GM18505 (cell line): ENCODE results near the gene MAFB.

Experiments used
- ATAC-seq: cut with Tn5 transposase; IDR thresholded peaks from one replicate; pipeline ENCODE4 v1.9.1; 2021; ENCODE audit not compliant: unreplicated experiment
- POLR2A ChIP-seq: IDR thresholded peaks from 4 replicates; pipeline ENCODE4 v1.6.1; 2011; ENCODE audit warnings: borderline replicate concordance; ENCODE audit not compliant: insufficient read depth, insufficient read length; ENCODE audit errors: extremely low read depth

Gene MAFB

DNA sequence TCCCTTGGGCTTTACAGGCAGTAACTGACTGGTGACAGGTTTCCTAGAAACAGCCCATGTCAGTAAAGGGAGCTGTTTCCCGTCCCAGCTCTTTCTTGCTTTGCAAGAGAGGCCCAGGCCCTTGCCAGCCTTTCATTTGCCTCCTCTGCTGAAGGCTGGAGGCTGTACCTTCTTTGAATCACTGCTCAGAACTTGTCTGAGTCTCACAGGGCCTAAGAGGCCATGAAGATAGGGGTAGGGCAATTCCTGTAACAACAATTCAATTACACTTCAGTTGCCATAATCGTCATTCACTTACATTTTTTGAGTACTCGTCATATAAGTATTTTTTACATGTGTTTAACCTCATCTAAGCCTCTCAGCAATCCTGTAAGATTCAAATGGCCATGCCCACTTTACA is 25.9 kb upstream of the MAFB start:
- no peak for TF ChIP-seq POLR2A
- no peak for ATAC-seq

DNA sequence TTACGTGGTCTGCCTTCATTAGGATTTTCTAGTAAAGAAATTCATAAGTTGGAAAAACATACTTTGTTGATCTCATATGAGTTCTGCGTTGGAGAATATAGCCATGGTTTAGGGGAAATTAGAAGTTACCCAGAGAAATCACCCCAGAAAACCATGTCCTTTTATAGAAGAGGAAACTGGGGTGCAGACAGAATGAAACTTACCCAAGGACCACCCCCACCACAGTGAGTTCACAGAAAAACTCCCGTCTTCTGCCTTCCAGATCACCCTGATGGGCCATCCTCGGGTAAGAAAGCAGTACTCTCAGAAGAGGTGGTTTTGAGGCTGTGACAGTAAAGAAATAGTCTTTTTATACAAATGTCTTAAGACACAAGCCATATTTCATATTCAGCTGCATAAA is 25.1 kb upstream of the MAFB start:
- ATAC-seq = no peak
- TF ChIP-seq POLR2A = no peak

DNA sequence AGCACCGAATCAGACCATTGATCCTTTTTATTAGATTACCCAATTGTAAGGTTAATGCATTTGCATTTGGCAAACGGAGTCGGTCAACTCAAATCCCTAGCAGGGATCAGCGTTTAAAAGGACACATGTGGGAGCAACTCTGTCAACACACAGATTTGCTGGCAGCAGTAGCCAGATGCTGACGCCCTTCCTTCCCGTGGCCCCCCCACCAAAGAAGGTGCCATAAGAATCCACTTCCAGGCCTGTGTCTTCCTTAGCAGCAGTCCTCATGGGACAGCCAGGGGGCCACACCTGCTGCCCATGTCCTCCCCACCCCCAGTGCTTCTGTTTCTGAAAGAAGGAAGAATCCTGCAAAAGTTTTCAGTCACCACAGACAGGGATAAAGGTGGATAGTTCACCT is 24.5 kb upstream of the MAFB start:
- ATAC-seq = no peak
- TF ChIP-seq POLR2A = no peak

DNA sequence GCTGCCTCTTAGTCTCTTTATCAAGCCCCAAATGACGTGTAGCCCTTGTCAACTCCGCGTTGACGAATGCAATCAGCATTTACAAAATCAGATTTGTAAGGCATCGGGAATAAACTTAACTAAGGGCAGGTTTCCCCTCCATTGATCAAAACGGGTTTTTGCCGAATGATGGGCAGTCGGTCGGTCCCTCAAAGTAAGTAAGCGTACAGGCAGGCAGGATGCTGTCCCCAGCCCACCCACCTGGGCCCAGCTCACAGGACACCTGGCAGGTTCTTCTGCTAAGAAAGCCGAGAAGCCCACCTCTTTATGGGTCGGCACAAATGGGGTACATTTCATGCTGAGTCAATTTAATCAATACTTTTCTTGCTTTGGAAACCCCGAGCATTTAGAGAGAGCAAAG is 22.0 kb upstream of the MAFB start:
- ATAC-seq = no peak

DNA sequence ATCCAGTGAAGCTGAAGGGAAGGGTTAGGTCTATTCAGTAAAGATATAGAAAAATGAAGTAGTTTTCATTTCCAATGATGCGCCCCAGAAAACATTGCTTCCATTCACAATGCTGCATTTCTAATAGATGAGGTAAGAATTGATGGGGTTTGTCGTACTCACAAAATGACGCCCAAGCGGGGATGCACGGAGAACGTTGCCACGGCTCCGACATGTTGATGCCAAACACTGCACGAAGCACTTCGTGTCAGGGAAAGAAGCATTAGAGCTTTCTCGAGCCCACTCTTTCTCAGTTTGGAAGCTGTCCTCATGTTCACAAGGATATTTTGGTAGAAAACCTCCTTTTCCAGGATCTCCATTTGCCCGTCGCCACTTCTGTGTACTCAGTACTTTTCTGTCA is 21.6 kb upstream of the MAFB start:
- ATAC-seq = no peak
- TF ChIP-seq POLR2A = no peak

More for the DNA sequence above, 22.0 kb upstream of the MAFB start:
- no peak for TF ChIP-seq POLR2A

DNA sequence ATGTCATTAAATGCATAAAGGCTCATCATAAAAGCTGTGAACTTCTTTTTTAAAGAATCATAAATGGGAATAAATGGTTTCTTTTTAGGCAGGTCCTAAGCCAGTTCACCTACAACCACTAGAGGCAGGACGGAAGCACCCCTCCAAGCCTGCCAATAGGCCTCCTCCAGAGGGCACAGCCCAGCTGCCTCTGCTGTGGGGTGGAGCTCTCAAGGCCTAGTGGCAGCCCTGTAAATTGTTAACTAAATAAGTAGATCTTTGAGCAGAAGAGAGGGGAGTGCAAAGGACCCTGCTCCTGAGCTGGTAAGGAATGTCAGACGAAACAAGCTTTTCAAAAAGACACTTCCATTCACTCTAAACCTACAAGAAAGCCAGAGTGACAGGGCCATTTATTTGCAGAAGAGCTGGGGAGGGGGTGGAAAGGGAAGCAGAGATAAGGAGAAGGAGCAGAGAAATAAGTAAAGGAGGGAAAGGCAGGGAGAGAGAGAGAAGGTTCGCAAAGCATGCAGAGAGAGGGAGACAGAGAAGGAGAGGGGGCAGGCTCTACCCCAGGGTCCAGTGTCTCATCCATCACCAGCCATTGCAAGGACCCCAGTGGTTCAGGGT is 18.0 kb upstream of the MAFB start:
- ATAC-seq = no peak
- TF ChIP-seq POLR2A = no peak

DNA sequence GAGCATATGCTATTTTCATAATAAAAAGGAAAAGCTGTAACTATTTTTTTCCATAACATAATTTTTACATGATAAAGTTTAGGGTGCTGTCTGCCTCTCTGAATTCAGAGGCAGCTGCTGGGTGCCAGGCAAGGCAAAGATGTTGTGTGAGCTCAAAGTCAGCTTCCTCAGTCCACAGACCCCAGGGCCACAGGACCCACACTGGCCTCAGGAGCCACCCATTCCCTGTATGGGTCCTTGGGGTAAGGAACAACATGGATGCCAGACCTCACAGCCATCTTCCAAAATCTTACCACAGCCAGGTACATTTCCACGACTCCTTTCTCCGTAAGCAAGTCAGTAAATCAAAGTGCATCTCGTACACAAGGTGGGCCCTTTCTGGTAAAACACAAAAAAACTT is 16.4 kb upstream of the MAFB start:
- ATAC-seq = no peak
- TF ChIP-seq POLR2A = no peak

DNA sequence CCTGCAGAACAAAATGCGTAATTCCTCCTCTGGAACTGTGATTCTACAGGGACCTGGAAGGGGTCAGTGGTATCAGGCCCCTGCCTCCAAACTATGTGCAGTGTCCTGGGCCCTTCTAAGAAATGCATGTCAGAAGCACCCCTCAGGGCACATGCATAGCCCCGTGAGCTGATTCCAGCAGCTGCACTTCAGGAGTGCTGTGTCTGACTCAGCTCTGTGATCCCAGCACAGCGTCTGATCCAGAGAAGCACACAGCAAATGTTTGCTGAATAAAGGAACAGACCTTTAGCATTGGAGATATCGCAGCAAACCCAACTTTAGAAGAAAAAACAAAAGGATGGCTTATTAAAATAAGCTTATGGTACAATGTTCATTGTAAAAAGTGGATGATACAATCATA is 15.8 kb upstream of the MAFB start:
- no peak for ATAC-seq
- TF ChIP-seq POLR2A = no peak

DNA sequence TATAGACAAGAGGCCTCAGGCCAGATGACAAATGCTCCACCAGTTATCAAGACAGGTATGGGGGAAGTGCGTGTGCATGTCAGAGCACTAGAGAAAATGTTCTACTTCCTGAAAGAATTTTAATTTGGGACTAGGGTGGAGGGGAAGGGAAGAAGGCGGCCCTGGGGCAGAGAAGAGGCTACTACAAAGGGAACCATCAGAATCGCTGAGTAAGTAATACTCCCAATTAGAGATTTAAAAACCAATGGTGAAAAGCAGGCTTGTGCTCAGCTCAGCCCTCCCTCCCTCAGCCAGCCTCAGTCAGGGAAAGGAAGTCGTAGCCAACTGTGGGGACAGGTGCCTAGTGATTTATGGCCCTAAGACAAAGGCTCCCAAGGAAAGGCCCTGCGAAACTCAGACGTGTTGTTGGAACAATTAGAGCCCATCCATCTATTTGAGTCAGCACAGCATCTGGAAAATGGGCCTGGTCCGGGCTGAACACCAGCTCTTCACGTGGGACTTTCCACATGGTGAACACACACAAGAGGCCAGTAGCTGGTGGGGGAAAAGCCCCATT is 15.0 kb upstream of the MAFB start:
- no peak for TF ChIP-seq POLR2A
- no peak for ATAC-seq

DNA sequence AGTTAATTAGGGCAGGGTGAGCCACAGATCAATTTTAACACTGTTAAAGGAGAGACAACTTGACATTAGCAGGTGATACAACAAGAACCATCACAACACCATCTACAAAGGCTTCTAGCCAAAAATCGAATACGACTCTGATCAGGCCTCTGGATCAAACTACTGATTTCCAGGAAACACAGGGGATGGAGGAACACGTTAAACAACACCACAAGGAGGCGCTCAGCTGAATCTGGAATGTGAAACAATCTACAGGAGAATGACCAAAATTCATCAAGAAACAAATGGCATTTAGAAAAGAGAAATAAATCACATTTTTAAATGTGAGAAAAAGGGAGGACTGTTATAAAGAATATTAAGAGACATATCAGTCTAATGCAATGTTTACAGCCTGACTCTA is 13.5 kb upstream of the MAFB start:
- TF ChIP-seq POLR2A = no peak
- ATAC-seq = no peak

DNA sequence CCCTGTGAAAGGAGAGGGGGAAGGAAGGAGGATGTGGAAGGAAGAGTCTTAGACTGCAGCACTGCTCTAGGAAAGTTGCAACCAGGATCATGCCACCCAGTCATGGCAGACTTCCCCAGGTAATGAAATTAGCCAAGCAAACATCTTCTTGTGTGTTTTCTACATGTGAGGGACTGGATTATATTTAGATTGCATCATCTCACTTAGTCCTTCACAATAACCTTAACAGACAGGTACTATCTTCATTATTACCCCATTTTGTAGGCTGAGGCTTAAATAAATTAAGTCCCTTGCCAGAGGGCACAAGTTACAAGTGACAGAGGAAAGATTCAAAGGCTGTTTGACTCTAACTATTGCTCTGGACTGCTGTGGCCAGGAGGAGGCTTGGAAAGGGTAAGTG is 9.7 kb upstream of the MAFB start:
- no peak for ATAC-seq
- TF ChIP-seq POLR2A = no peak

DNA sequence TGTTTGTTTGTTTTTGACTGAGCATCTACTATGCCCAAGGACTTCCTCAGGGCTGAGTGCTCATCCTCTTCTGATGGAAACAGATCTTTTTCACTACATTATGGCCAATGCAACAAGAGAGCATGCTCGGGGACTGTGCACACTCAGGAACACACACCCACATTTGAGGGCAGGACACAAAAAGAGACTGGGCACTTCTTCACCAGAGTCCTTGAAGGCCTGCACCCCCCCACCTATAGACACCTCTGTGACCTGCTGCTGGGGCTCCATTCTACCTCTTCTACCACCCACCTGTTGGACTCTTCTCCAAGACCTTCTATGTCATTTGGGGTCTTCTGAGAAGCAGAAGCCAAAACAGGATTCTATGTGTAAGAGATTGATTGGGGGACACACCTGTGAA is 9.2 kb upstream of the MAFB start:
- TF ChIP-seq POLR2A = no peak
- ATAC-seq = no peak

DNA sequence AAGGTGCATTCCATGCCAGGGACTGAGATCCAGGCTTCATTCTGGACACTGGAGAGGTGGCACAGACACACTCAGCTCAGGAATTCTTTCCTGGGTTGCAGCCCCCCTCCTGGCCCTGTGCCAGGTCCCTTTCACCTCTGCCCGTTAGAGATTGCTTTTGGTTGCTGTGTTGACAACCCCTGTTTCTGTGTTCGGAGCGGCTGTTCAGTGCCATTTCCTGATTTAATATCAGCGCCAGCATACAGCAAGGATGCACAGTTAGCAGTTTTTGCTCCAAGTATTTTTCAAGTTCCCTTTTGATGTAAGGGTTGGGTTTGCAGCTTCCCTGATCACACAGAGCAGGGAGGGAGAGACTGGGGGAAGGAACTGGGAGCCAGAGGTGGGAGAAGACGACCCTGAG is 8.5 kb upstream of the MAFB start:
- no peak for ATAC-seq
- TF ChIP-seq POLR2A = no peak

DNA sequence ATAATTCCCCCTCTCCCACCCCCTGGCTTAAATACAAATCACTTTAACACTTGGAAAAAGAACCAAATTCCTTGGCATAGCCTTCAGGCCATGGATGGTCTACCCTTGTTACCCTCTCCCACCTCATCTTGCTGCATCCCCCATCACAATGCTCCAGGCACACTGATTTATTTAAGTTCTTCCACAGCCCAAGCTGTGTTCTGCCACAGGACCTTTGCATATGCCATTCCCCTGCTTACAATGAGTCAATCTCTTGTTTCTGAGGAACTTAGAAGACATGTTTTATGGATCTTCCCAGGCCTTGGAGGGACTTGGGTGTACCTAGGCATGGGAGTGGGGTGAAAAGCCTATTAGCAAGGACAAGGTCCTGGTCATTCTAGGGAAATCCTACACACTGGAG is 6.2 kb upstream of the MAFB start:
- ATAC-seq = no peak
- no peak for TF ChIP-seq POLR2A

DNA sequence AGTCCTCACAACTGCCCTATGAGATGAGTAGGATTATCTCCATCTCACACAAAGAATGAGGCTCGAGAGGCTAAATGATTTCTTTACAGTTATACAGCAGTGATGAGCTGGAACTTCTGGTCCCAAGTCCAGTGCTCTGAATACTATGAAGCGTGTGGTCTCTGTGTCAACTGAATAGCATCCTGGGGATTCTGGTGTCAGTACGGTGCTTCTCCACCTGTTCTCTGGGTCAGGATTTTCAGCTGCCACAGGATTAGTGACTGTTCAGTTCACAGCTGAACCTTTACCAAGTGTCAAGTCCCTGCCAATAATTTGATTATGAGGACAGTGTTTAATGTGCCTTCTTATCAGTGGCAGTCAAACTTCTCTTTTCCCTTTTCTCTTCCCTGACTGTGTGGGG is 5.2 kb upstream of the MAFB start:
- no peak for ATAC-seq
- TF ChIP-seq POLR2A = no peak

DNA sequence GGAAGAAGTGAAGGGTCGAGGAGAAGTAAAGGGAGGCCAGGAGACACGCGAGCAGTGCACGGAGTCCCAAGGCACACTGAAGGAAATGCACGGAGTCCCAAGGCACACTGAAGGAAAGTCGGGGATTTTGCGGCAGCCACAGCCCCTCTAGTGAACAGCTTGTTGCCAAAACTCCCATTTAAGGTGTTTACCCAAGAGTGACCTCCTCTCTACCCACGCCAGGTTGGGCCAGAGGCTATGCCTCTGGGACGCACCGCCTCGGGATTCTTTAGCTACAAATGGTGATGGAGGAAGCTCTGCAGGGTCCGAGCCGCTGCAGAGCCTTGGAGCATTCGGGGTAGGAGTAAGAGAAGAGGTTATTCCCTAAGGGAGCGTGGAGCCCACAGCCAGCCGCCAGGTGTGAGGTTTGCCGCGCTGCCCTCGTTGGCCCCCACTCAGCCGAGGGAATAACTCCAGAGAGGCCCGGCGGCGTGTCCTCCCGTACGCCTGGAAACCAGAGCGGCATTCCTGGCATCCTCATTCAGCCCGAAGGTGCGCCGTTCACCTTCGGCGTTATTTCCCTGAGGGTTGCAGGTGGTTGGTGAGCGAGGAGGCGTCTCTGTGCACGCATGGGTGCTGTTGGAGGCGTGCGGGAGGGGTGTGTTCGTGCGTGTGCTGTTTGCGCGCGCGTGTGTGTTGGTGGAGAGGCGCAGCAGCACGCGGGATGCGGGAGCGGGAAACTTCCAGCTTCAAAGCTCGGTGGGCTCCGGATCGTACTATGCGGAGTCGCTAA is 3.4 kb upstream of the MAFB start:
- ATAC-seq = no peak
- no peak for TF ChIP-seq POLR2A
